Measurements from ENCODE around the gene COX14.

The COX14 gene

DNA sequence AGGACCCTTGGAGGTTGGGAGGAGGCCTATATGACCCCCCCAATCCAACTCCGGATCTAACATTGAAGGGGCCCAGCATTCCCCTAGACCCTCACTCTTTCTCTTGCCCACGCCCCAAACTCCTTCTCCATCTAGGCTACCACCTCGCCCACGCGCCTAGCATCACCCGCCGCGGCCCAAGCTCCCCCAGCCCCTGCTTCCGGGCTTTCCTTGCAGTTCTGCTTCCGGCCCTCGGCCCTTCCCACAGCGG is 54.7 kb downstream of the COX14 start:
- peak; percentile 74 to 80 for DNase-seq

GRCh38 chr12:50167049-50167828 is 55.2 kb downstream of the COX14 start, which contains the start of gene CERS5:
Gene CERS5 (minus strand): TSS chr12:50167369. CDS start chr12:50167297, 72 bp downstream.
- DNase-seq: peak; percentile 98 to 99

All from activated CD4-positive, alpha-beta T cell treated with anti-CD3 and anti-CD28 coated beads, Interleukin-2, amount 50 U/mL, for 48 hours (primary cell).